ENCODE measurements around the gene PTGES3L. TPM values are rescaled to one million over a fixed set of nuclear protein-coding genes. Genes with fewer than 3 reads are reported as not detected.

The PTGES3L gene
- total RNA-seq, 1 experiment from 2014 or later: 1.7 TPM

GRCh38 chr17:42997984-42998938 is 18.4 kb upstream of the PTGES3L start, which contains the start of gene RPL27:
Gene RPL27 (plus strand): TSS chr17:42998419. CDS start chr17:42998751, 332 bp downstream.
- Histone ChIP-seq H3K4me2 (ENCODE audit: low read length) (peak within 1 kb of the TSS; percentile 98), H3K27ac (ENCODE audit: low read depth, low read length) (peak within 1 kb of the TSS; percentile 92), H3K36me3 (ENCODE audit: control insufficient read depth in 1 of 2, insufficient read depth in 2 of 2, low read length in 2 of 2) (peaks cover 14 to 32% of the 10 kb centered on the region in 2 experiments), H3K79me2 (ENCODE audit: insufficient read depth, low read length) (peaks cover 41% of the 10 kb centered on the region), H2AFZ (ENCODE audit: low read depth, low read length, poor library complexity, severe bottlenecking) (peak within 1 kb of the TSS; percentile 65), H3K27me3 (ENCODE audit: insufficient read depth, low read length) (no peaks in the 10 kb centered on the region), H4K20me1 (ENCODE audit: insufficient read depth) (no peaks in the 10 kb centered on the region), H3K9ac (ENCODE audit: low read length) (peak within 1 kb of the TSS; percentile 99), H3K4me1 (ENCODE audit: control insufficient read depth in 1 of 2, insufficient read depth in 2 of 2, low read length in 2 of 2) (peaks cover 13 to 48% of the 10 kb centered on the region in 2 experiments), H3K9me3 (ENCODE audit: control insufficient read depth in 1 of 2, insufficient read depth in 1 of 2, low read depth in 1 of 2, low read length in 2 of 2) (no peaks in the 10 kb centered on the region), H3K4me3 (replicated peaks in 1 of 2; ENCODE audit: low read depth in 1 of 2, low read length in 2 of 2) (peak within 1 kb of the TSS; percentile 97 to 99), H3K9me2 (ENCODE audit: insufficient read depth) (no peaks in the 10 kb centered on the region)
- peak; percentile 100 for DNase-seq (ENCODE audit: low read depth, low spot score)
- ChIA-PET POLR2A (interaction anchor here (0.6 to 2.4 kb wide), 26 partner anchors 9 to 484 kb away, joined by 3 to 38 read pairs (median 4); partner anchors contain the start of genes BECN1, BRCA1, IFI35 and NBR1), CTCF (interaction anchor here (0.9 to 1.7 kb wide), 10 partner anchors 8 to 486 kb away, joined by 3 to 12 read pairs (median 4); partner anchors contain the start of genes DHX8, IFI35, PSMC3IP and PTGES3L), RAD21 (ENCODE audit: low non-redundant PET in 1 of 2, low total read pairs in 2 of 2, uncharacterized antibody in 2 of 2, unreplicated experiment in 2 of 2) (interaction anchor here (0.9 to 1.4 kb wide), 4 partner anchors 26 to 69 kb away, joined by 3 to 5 read pairs (median 4); partner anchors contain the start of gene AARSD1 (in 1 of the 2))
- peak; percentile 90 for ATAC-seq
- intact Hi-C loops (cut with micrococcal nuclease): loop anchor here (1.0 kb wide), 1 partner anchor 155 kb away; no protein-coding TSS in a partner anchor
- TSS peak; percentile 76 for BruUV-seq (replicated peaks)
- TF ChIP-seq EZH2 (IDR thresholded peaks at IDR 0.05) (no peak), CEBPB (IDR thresholded peaks at IDR 0.05; ENCODE audit: low read depth) (peak; percentile 34; the same call in 1 of the 2 replicates), ZBTB33 (IDR thresholded peaks at IDR 0.05; ENCODE audit: extremely low read depth, insufficient replicate concordance, low read length) (peak; percentile 37), ZNF274 (IDR thresholded peaks at IDR 0.05; ENCODE audit: low read depth, low read length) (no peak), TCF7L2 (IDR thresholded peaks at IDR 0.05; ENCODE audit: borderline replicate concordance, extremely low read depth, insufficient read depth, insufficient read length) (peak; percentile 83), CBX3 (IDR thresholded peaks at IDR 0.05; ENCODE audit: low read depth) (peak; percentile 96), EGR1 (IDR thresholded peaks at IDR 0.05; ENCODE audit: low read depth) (peak; percentile 53), YY1 (IDR thresholded peaks at IDR 0.05; ENCODE audit: extremely low read depth, insufficient replicate concordance, low read depth, low read length) (peak; percentile 78), SP1 (IDR thresholded peaks at IDR 0.05; ENCODE audit: low read depth) (peak; percentile 95), SIN3A (IDR thresholded peaks at IDR 0.05; ENCODE audit: low read depth) (peak; percentile 90), MAX (IDR thresholded peaks at IDR 0.05) (peak; percentile 94), JUND (IDR thresholded peaks at IDR 0.05) (peak; percentile 61), REST (IDR thresholded peaks at IDR 0.05; ENCODE audit: low read depth) (no peak), POLR2AphosphoS5 (IDR thresholded peaks at IDR 0.05; ENCODE audit: low read depth, low read length) (peak; percentile 92), POLR2A (IDR thresholded peaks at IDR 0.05; ENCODE audit: borderline replicate concordance, extremely low read depth, insufficient read depth, insufficient read length) (peak; percentile 78), SRF (IDR thresholded peaks at IDR 0.05; ENCODE audit: low read depth) (peak; percentile 74), RAD21 (IDR thresholded peaks at IDR 0.05; ENCODE audit: low read depth) (peak; percentile 84), ATF3 (IDR thresholded peaks at IDR 0.05) (no peak), FOSL1 (IDR thresholded peaks at IDR 0.05; ENCODE audit: low read depth) (peak; percentile 41; the same call in 1 of the 2 replicates)

All from HCT116 (cell line).